ENCODE data around the gene CDK6.

DNA sequence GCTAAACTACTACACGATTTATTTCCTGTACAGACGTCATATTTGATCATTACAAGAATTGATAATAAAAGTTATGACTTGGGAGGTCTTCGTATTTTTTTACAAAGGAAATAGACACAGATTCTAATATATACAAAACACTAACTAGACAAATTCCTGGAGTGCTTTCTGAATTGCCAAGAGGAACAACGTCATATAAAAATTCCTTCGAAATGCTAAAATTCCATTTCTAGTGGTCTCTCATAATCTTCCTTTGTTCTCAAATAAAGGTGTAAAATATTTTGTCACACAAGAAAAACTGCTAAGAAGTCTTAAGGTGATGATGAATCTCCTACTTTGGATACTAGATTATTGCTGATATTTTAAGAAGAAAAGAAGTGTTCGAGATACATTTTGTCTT is 85.4 kb downstream of the CDK6 start:
- TF ChIP-seq, protein P1, sequence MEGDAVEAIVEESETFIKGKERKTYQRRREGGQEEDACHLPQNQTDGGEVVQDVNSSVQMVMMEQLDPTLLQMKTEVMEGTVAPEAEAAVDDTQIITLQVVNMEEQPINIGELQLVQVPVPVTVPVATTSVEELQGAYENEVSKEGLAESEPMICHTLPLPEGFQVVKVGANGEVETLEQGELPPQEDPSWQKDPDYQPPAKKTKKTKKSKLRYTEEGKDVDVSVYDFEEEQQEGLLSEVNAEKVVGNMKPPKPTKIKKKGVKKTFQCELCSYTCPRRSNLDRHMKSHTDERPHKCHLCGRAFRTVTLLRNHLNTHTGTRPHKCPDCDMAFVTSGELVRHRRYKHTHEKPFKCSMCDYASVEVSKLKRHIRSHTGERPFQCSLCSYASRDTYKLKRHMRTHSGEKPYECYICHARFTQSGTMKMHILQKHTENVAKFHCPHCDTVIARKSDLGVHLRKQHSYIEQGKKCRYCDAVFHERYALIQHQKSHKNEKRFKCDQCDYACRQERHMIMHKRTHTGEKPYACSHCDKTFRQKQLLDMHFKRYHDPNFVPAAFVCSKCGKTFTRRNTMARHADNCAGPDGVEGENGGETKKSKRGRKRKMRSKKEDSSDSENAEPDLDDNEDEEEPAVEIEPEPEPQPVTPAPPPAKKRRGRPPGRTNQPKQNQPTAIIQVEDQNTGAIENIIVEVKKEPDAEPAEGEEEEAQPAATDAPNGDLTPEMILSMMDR (IDR thresholded peaks at IDR 0.05) = no peak
- no peak for TF ChIP-seq EZH2phosphoT487 (IDR thresholded peaks at IDR 0.05)

Data from neural progenitor cell (in vitro differentiated cells).